LNCAP (cell line): ENCODE data around the gene F8.

ENCODE experiments used
- CTCF ChIP-seq: fragments of 450-650 bp; IDR thresholded peaks from 2 replicates; pipeline ENCODE4 v1.5.1; 2017; ENCODE audit warnings: mild to moderate bottlenecking

Gene F8

GRCh38 chrX:155022585-155022984, at the start of gene F8:
F8 (minus strand) TSS chrX:155022723; CDS start chrX:155022552, 171 bp downstream.
- no peak for TF ChIP-seq CTCF

DNA sequence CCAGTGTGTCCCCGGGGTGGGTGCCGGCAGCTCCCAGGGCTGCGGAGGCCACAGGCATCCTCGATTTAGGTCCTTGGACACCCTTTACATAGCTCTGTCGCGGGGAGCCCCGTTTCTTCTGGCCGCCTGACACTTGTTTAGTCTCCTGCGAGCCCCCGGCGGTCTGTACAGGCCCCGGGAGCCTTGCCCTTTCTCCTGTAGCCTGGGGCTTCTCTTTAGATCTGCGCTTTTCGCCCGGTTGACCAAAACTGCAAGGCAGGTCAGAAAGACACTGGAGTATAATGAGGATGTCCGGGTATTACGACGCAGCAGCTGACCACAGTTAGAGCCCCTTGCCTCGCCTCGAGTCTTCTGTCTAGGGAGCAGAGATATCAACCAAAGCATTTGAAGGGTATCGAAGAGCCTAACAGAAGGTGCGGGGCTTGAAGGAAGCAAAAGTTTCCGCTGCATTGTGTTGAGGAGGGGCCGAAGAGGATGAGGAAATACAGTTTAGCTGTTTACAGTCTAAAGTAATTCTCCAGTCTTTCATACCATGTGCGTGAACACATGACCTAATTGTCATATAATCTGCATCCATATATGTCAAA, 49.3 kb upstream of the F8 start:
- TF ChIP-seq CTCF, result no peak

DNA sequence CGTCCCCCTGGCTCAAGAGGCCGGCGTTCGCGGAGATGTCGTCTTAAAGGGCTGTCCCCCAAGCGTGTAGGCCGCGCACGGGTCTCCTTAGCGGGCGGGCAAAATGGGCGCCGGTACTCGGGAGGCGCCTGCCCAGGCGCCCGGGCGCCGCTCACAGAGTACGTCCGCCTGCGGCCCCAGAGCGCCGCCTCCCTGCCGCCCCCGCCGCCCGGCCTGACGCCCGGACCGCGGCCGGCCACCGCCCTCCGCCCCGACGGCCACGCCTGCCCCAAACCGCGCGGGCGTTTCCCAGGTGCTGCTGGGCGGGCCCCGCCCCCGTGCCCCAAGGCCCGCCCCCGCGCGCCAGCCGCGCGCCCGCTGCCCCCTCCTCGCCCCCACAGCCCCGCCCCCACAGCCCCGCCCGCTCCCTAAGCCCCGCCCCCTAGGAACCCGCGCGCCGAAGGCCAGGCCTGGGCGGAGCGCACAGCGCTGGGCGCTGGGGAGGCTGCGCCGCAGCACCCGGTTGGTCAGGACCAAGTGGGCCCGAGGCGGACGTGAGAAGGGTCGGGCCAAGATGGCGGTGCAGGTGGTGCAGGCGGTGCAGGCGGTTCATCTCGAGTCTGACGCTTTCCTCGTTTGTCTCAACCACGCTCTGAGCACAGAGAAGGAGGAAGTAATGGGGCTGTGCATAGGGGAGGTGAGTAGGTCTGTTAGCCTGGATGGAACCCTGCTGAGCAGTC, 48.6 kb upstream of the F8 start, which contains the start of the genes BRCC3, CMC4 and MTCP1:
TSS of gene BRCC3 (plus strand) at position 534 of the 719 bp plus-strand sequence. CDS start at position 554, 20 bp downstream.
TSS of gene CMC4 (minus strand) at position 162 of the 719 bp plus-strand sequence. CDS start 7,113 bp downstream, outside the sequence.
TSS of gene MTCP1 (minus strand) at position 162 of the 719 bp plus-strand sequence. CDS start 5,126 bp downstream, outside the sequence.
- no peak for TF ChIP-seq CTCF

DNA sequence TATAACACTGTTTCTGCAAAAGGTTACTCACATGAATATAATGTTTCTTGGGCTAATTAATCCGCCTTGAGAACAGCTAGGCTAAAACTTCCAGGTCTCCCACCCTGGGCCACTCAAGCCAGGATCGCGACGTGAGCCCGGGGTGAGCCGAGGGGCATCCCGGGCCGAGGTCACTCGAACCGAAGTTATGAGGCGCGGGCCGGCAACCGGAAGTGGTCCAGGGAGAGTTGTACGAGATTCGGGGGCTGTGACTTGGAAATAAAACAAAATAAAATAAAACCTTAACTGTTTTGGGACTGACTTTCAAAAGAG, 48.1 kb upstream of the F8 start:
- no peak for TF ChIP-seq CTCF

GRCh38 chrX:155070038-155070437, 47.5 kb upstream of the F8 start:
- no peak for TF ChIP-seq CTCF

- no peak for TF ChIP-seq CTCF
These were observed 46.9 kb upstream of the F8 start for GRCh38 chrX:155069414-155069813.

DNA sequence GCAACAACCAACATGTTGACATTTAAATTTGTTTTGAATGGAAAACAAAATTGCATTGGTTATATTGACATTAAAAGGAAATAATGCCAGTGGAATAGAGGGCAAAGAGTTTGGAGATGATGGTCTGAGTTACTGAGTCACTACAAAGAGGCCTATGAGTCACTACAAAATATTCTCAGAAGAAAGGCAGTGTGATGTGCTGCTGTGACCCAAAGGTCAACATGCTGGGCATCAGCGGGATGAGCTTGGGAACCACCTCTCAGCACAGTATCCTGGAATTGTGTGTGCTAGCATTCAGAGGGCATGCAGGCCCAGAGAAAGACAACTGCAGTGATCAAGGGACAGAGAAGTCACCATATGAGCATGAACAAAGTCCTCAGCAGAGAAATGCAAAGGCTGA, 45.6 kb upstream of the F8 start:
- no peak for TF ChIP-seq CTCF
